H9 (cell line): ENCODE measurements around the gene TRIO. TPM values are rescaled to one million over a fixed set of nuclear protein-coding genes. Genes with fewer than 3 reads are reported as not detected.

Source experiments
- DNase-seq: peaks from one replicate; pipeline ENCODE4 v3.0.0-alpha.2; 2017
- H2AFZ ChIP-seq: one replicate; pipeline ENCODE4 v1.6.1; 2013; ENCODE audit warnings: mild to moderate bottlenecking, low read length, control low read depth, moderate library complexity
- H2AK5ac ChIP-seq: 2 replicates; pipeline ENCODE4 v1.6.1; 2013; ENCODE audit warnings: low read length, control low read depth, mixed read lengths; ENCODE audit not compliant: insufficient read length
- H2BK120ac ChIP-seq: one replicate; pipeline ENCODE4 v1.6.1; 2013; ENCODE audit warnings: low read depth, mild to moderate bottlenecking, low read length, control low read depth, inconsistent platforms; ENCODE audit not compliant: poor library complexity, severe bottlenecking
- H2BK12ac ChIP-seq: 2 replicates; pipeline ENCODE4 v1.6.1; 2013; ENCODE audit warnings: low read length, control low read depth, mixed read lengths, low read depth; ENCODE audit not compliant: insufficient read length
- H2BK15ac ChIP-seq: 2 replicates; pipeline ENCODE4 v1.6.1; 2013; ENCODE audit warnings: low read depth, low read length, control low read depth
- H2BK20ac ChIP-seq: one replicate; pipeline ENCODE4 v1.6.1; 2013; ENCODE audit warnings: low read depth, mild to moderate bottlenecking, low read length, control low read depth, inconsistent platforms; ENCODE audit not compliant: poor library complexity, severe bottlenecking
- H2BK5ac ChIP-seq: 2 replicates; pipeline ENCODE4 v1.6.1; 2013; ENCODE audit warnings: low read length, control low read depth, mixed read lengths; ENCODE audit not compliant: insufficient read length
- H3K14ac ChIP-seq: 2 replicates; pipeline ENCODE4 v1.6.1; 2013; ENCODE audit warnings: low read length, control low read depth; ENCODE audit not compliant: insufficient read depth
- H3K18ac ChIP-seq: 2 replicates; pipeline ENCODE4 v1.6.1; 2013; ENCODE audit warnings: low read depth, mild to moderate bottlenecking, mixed read lengths, low read length, control low read depth; ENCODE audit not compliant: insufficient read length
- H3K23ac ChIP-seq: 2 replicates; pipeline ENCODE4 v1.6.1; 2013; ENCODE audit warnings: low read length, control low read depth, mixed read lengths, low read depth; ENCODE audit not compliant: insufficient read length
- H3K23me2 ChIP-seq: 2 replicates; pipeline ENCODE4 v1.6.1; 2013; ENCODE audit warnings: low read depth, mild to moderate bottlenecking, mixed read lengths, low read length, control low read depth; ENCODE audit not compliant: insufficient read length, poor library complexity, severe bottlenecking
- H3K27ac ChIP-seq: 2 replicates; pipeline ENCODE4 v1.5.1; 2013; ENCODE audit warnings: low read length, control low read depth, mixed read lengths, low read depth; ENCODE audit not compliant: insufficient read length
- H3K27me3 ChIP-seq: 2 replicates; pipeline ENCODE4 v1.6.1; 2013; ENCODE audit warnings: low read length, control low read depth, inconsistent platforms; ENCODE audit not compliant: insufficient read depth
- H3K4ac ChIP-seq: 2 replicates; pipeline ENCODE4 v1.6.1; 2013; ENCODE audit warnings: low read depth, mild to moderate bottlenecking, control low read depth, inconsistent platforms, low read length, moderate library complexity
- H3K4me1 ChIP-seq: 2 replicates; pipeline ENCODE4 v1.6.1; 2013; ENCODE audit warnings: low read length, control low read depth, inconsistent platforms; ENCODE audit not compliant: insufficient read depth
- H3K4me2 ChIP-seq: 2 replicates; pipeline ENCODE4 v1.6.1; 2013; ENCODE audit warnings: low read length, control low read depth, mixed read lengths; ENCODE audit not compliant: insufficient read length, insufficient read depth
- H3K56ac ChIP-seq: 2 replicates; pipeline ENCODE4 v1.6.1; 2013; ENCODE audit warnings: low read depth, mild to moderate bottlenecking, mixed read lengths, low read length, control low read depth; ENCODE audit not compliant: insufficient read length
- H3K79me1 ChIP-seq: 2 replicates; pipeline ENCODE4 v1.6.1; 2013; ENCODE audit warnings: low read depth, mild to moderate bottlenecking, moderate library complexity, low read length, control low read depth, inconsistent platforms; ENCODE audit not compliant: insufficient read depth, poor library complexity, severe bottlenecking
- H3K79me2 ChIP-seq: 2 replicates; pipeline ENCODE4 v1.6.1; 2013; ENCODE audit warnings: low read length, control low read depth, inconsistent platforms; ENCODE audit not compliant: insufficient read depth
- H3K9ac ChIP-seq: 2 replicates; pipeline ENCODE4 v1.6.1; 2013; ENCODE audit warnings: low read length, control low read depth, mixed read lengths; ENCODE audit not compliant: insufficient read length; ENCODE audit errors: extremely low read depth
- H3K9me3 ChIP-seq: one replicate; pipeline ENCODE4 v1.6.1; 2013; ENCODE audit warnings: low read depth, low read length, inconsistent platforms; ENCODE audit not compliant: control insufficient read depth
- H3T11ph ChIP-seq: one replicate; pipeline ENCODE4 v1.6.1; 2013; ENCODE audit warnings: mild to moderate bottlenecking, low read length, control low read depth, inconsistent platforms
- H4K20me1 ChIP-seq: one replicate; pipeline ENCODE4 v1.6.1; 2013; ENCODE audit not compliant: control insufficient read depth, insufficient read length, insufficient read depth
- H4K5ac ChIP-seq: 2 replicates; pipeline ENCODE4 v1.6.1; 2013; ENCODE audit warnings: low read depth, mild to moderate bottlenecking, mixed read lengths, low read length, control low read depth; ENCODE audit not compliant: insufficient read length
- H4K8ac ChIP-seq: replicated peaks from 2 replicates; pipeline ENCODE4 v1.6.1; 2013; ENCODE audit warnings: low read length, control low read depth, mixed read lengths, low read depth; ENCODE audit not compliant: insufficient read length
- H4K91ac ChIP-seq: 2 replicates; pipeline ENCODE4 v1.6.1; 2013; ENCODE audit warnings: low read depth, mild to moderate bottlenecking, moderate library complexity, mixed read lengths, low read length, control low read depth; ENCODE audit not compliant: insufficient read length
- H3K27ac Mint-ChIP-seq, 3 experiments: 2 replicates in 2 of 3; 3 replicates in 1 of 3; pipeline ENCODE4 v1.8.0; 2020 to 2021; ENCODE audit warnings: mixed read lengths in 3 of 3, mild to moderate bottlenecking in 1 of 3, moderate library complexity in 1 of 3
- H3K27me3 Mint-ChIP-seq: 2 replicates; pipeline ENCODE4 v1.8.0; 2021; ENCODE audit warnings: low read depth, mild to moderate bottlenecking, moderate library complexity, mixed read lengths
- H3K36me3 Mint-ChIP-seq, 3 experiments: 2 replicates in 2 of 3; 3 replicates in 1 of 3; pipeline ENCODE4 v1.8.0; 2020 to 2021; ENCODE audit warnings: low read depth in 3 of 3, mixed read lengths in 3 of 3; ENCODE audit not compliant: insufficient read depth in 1 of 3
- H3K4me1 Mint-ChIP-seq, 2 experiments: 2 replicates each; pipeline ENCODE4 v1.8.0; 2020; ENCODE audit warnings: mixed read lengths in 2 of 2
- H3K4me3 Mint-ChIP-seq, 2 experiments: 2 replicates in 1 of 2; 3 replicates in 1 of 2; pipeline ENCODE4 v1.8.0; 2020 to 2021; ENCODE audit warnings: mild to moderate bottlenecking in 2 of 2, mixed read lengths in 2 of 2, moderate library complexity in 1 of 2
- H3K9me3 Mint-ChIP-seq, 2 experiments: 2 replicates in 1 of 2; 3 replicates in 1 of 2; pipeline ENCODE4 v1.8.0; 2020; ENCODE audit warnings: mild to moderate bottlenecking in 2 of 2, mixed read lengths in 2 of 2, moderate library complexity in 1 of 2
- CTCF ChIP-seq: fragments of 200-600 bp; sonication (generic); conservative IDR thresholded peaks from 3 replicates; pipeline ENCODE4 v1.8.0; 2021; ENCODE audit warnings: antibody characterized with exemption, mild to moderate bottlenecking
- WGBS: extraction: QIAGEN DNeasy Blood & Tissue Kit; methylation state at CpG from one replicate; pipeline ENCODE4 v1.1.7; 2013; ENCODE audit warnings: missing lambda C conversion rate, low lambda C conversion rate, mixed read lengths; ENCODE audit not compliant: insufficient read length; ENCODE audit errors: extremely low coverage; 5-methylcytosine and 5-hydroxymethylcytosine counted together
- total RNA-seq: library from RNA; stranded (reverse); gene quantifications from 2 replicates; pipeline ENCODE4 v1.2.1, GENCODE V29; 2021

The TRIO gene
- total RNA-seq, 1 experiment from 2014 or later: 87.8 TPM

- no peak overlapping the region for H3K27ac Mint-ChIP-seq
- H3K36me3 Mint-ChIP-seq: peaks cover 5 to 16% (median 16%) of the 10 kb centered on the region in 3 experiments; a peak in 6 of 7 replicates
- Histone ChIP-seq H3K4me2 (no peak overlapping the region), H2AK5ac (no peak overlapping the region), H4K91ac (no peak overlapping the region), H4K5ac (no peak overlapping the region), H3K9ac (no peak overlapping the region), H3K14ac (no peak overlapping the region), H3T11ph (no peak overlapping the region), H3K27ac (no peak overlapping the region), H3K27me3 (no peaks in the 10 kb centered on the region), H4K20me1 (no peaks in the 10 kb centered on the region), H3K18ac (no peak overlapping the region), H3K23ac (no peak overlapping the region), H3K23me2 (no peaks in the 10 kb centered on the region), H2BK120ac (no peak overlapping the region), H2AFZ (no peak overlapping the region), H3K9me3 (no peaks in the 10 kb centered on the region), H2BK5ac (no peak overlapping the region), H3K56ac (no peak overlapping the region), H2BK20ac (no peak overlapping the region), H3K4ac (no peak overlapping the region), H2BK12ac (no peak overlapping the region), H4K8ac (no peak overlapping the region), H3K79me2 (no peaks in the 10 kb centered on the region), H3K4me1 (no peaks in the 10 kb centered on the region), H2BK15ac (no peak overlapping the region), H3K79me1 (no peaks in the 10 kb centered on the region)
- no peaks in the 10 kb centered on the region for H3K27me3 Mint-ChIP-seq
- no peak for DNase-seq
- TF ChIP-seq CTCF: no peak
- no peaks in the 10 kb centered on the region for H3K9me3 Mint-ChIP-seq
- H3K4me3 Mint-ChIP-seq: no peak overlapping the region
- WGBS: no CpG with 5 or more reads among the region's 11 CpGs
- peaks cover 8 to 11% of the 10 kb centered on the region in 2 experiments for H3K4me1 Mint-ChIP-seq
These were observed 366.4 kb downstream of the TRIO start for GRCh38 chr5:14509556-14509955.
